ENCODE results near the gene HORMAD2.
"Not testable (repeated sequence)": the region's sequence is repeated elsewhere in the genome, so short reads cannot be mapped to it uniquely, and the experiment has no call there.

Gene HORMAD2

DNA sequence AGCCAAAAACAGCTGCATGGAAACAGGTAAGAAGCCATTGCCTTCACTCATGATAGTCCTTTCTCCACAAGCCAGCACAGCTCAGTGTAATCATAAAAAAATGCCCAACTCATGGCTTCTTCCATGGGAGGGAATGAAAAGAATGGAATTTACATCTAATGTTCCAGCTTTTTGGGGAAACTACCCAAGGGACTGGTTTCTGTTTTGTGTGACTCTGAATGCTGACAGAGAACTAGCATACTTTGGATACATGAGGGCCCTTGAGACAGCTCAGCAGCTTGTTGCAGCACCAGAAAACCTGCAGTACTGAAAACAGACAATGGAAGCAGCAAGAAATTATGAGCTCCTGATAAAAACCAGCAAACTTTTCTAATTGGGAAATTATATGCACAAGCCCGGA, 24.2 kb upstream of the HORMAD2 start:
- H3K27ac ChIP-seq, result no peak overlapping the region
- H3K4me3 ChIP-seq, result no peak overlapping the region
- DNase-seq (ENCODE audit: low spot score), result no peak
- TF ChIP-seq, protein P1, sequence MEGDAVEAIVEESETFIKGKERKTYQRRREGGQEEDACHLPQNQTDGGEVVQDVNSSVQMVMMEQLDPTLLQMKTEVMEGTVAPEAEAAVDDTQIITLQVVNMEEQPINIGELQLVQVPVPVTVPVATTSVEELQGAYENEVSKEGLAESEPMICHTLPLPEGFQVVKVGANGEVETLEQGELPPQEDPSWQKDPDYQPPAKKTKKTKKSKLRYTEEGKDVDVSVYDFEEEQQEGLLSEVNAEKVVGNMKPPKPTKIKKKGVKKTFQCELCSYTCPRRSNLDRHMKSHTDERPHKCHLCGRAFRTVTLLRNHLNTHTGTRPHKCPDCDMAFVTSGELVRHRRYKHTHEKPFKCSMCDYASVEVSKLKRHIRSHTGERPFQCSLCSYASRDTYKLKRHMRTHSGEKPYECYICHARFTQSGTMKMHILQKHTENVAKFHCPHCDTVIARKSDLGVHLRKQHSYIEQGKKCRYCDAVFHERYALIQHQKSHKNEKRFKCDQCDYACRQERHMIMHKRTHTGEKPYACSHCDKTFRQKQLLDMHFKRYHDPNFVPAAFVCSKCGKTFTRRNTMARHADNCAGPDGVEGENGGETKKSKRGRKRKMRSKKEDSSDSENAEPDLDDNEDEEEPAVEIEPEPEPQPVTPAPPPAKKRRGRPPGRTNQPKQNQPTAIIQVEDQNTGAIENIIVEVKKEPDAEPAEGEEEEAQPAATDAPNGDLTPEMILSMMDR (IDR thresholded peaks at IDR 0.05), result no peak

DNA sequence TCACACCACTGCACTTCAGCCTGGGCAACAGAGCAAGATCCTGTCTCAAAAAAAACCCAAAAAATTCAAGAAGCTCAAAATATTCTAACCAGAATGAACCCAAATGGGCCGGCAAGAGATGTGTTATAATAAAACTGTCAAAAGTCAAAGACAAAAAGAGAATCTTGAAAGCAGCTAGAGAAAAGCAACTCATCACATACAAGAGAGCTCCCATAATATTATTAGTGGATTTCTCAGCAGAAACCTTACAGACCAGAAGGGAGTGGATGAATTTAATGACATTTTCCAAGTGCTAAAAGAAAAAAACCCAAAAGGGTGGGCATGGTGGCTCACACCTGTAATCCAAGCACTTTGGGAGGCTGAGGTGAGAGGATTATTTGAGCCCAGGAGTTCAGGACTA, 22.9 kb upstream of the HORMAD2 start:
- TF ChIP-seq, protein P1 (IDR thresholded peaks at IDR 0.05), result no peak
- Histone ChIP-seq H3K27ac (no peak overlapping the region), H3K4me3 (no peak overlapping the region)
- no peak for DNase-seq (ENCODE audit: low spot score)

DNA sequence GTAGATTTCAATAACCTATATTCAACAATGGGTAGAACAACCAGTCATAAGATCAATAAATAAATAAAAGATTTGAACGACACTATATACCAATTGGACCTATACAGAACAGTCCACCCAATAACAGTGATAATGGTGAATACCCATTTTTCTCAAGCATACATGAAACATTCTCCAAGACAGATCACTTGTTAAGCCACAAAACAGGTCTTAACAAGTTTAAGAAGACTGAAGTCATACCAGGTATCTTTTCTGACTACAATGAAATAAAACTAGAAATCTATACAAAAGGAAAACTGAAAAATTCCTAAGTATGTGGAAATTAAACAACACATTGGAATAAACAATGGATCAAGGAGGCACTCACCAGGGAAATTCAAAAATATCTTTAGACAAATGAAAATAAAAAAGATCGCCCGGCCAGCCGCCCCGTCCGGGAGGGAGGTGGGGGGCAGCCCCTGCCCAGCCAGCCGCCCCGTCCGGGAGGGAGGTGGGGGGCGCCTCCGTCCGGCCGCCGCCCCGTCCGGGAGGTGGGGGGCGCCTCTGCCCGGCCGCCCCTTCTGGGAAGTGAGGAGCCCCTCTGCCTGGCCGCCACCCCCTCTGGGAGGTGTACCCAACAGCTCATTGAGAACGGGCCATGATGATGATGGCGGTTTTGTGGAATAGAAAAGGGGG, 20.8 kb upstream of the HORMAD2 start:
- H3K4me3 ChIP-seq; DNase-seq (ENCODE audit: low spot score); H3K27ac ChIP-seq: not testable (repeated sequence)

DNA sequence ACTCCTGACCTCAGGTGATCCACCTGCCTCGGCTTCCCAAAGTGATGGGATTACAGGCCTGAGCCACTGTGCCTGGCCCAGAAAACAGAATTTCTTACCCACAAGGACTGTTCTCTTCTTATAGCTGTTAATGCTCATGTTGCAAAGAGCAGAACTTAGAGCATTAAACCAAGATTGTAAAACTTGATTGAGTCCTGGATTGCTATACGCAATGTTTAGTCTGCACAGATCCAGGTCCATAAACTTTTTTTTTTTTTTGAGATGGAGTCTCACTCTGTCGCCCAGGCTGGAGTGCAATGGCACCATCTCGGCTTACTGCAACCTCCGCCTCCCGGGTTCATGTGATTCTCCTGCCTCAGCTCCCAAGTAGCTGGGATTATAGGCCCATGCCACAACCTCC, 19.2 kb upstream of the HORMAD2 start:
- H3K27ac ChIP-seq; DNase-seq (ENCODE audit: low spot score): not testable (repeated sequence)

DNA sequence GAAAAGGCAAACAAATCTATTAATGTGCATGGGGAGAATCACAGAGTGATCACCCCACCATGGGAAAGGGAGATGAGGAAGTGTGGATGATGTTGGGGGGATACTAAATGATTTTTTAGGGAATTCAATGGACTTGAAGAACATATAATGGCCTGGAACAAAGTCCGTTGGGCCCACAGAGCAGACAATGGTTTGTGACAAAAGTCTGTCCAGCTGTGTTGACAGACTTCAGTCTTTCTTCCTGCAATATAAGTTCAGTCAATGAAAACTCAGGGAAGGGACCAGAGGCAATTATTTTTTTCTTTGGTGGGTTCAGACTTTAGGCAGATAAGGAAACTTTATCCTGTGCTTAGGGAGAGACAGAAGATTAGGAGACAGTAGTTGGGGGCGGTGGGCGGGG, 18.0 kb upstream of the HORMAD2 start:
- TF ChIP-seq, protein P1 (IDR thresholded peaks at IDR 0.05), result no peak
- Histone ChIP-seq H3K27ac (no peak overlapping the region), H3K4me3 (no peak overlapping the region)
- no peak for DNase-seq (ENCODE audit: low spot score)

More for the DNA sequence above, 19.2 kb upstream of the HORMAD2 start:
- not testable (repeated sequence) for H3K4me3 ChIP-seq

DNA sequence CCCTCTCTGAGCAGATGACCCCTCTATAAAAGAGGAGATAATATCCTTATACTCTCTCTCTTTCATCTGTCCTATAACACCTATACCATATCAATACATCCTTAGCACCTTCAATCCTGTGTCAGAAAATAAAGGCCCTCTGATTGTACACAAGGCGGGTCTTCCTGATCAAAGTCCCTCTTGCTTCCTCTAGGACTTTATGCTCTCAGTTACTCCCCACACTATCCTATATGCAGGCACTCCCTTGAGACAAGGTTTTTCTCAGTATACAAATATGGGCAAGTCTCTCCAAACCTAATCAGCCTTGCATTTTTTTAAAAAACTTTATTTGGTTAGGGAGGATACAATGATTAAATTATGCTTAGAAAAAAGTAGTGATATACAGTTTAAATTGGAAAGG, 17.3 kb upstream of the HORMAD2 start:
- TF ChIP-seq, protein P1 (IDR thresholded peaks at IDR 0.05), result no peak
- Histone ChIP-seq H3K27ac (no peak overlapping the region), H3K4me3 (no peak overlapping the region)
- DNase-seq (ENCODE audit: low spot score), result no peak

DNA sequence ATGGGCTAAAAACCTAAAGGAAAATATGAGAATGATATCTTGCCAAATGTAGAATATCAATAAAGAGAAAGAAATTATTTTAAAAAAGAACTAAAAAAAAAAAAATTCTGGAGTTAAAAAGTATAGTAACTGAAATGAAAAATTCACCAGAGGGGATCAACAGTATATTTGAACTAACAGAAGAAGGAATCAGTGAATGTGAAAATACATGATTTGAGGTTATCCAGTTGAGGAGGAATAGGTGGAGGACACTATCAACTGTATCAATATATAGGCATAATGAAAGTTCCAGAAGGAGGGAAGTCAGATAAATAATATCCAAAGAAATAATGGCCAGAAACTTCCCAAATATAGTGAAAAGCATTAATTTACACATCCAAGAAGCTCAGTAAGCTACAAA, 16.1 kb upstream of the HORMAD2 start:
- Histone ChIP-seq H3K4me3 (no peak overlapping the region), H3K27ac (no peak overlapping the region)
- no peak for DNase-seq (ENCODE audit: low spot score)
- TF ChIP-seq, protein P1 (IDR thresholded peaks at IDR 0.05), result no peak

DNA sequence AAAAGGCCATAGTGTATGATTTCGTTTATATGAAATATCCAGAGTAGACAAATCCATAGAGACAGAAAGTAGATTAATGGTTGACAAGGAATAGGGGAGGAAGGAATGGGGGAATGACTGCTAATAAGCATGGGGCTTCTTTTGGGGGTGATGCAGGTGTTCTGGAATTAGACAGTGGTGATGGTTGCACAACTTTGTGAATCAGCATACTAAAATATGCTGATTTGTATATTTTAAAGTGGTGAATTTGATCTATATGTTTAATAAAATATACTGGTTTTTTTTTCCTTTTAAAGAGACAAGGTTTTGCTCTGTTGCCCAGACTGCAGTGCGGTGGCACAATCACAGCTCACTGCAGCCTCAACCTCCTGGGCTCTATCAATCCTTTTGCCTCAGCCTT, 6.5 kb upstream of the HORMAD2 start:
- Histone ChIP-seq H3K4me3 (no peak overlapping the region), H3K27ac (no peak overlapping the region)
- no peak for DNase-seq (ENCODE audit: low spot score)
- TF ChIP-seq, protein P1 (IDR thresholded peaks at IDR 0.05), result no peak

Measured in coronary artery (tissue), 2 donors.